ENCODE data around the gene ZNF766. TPM values are rescaled to one million over a fixed set of nuclear protein-coding genes. Genes with fewer than 3 reads are reported as not detected.

ZNF766 gene
- total RNA-seq = 53.9 TPM

DNA sequence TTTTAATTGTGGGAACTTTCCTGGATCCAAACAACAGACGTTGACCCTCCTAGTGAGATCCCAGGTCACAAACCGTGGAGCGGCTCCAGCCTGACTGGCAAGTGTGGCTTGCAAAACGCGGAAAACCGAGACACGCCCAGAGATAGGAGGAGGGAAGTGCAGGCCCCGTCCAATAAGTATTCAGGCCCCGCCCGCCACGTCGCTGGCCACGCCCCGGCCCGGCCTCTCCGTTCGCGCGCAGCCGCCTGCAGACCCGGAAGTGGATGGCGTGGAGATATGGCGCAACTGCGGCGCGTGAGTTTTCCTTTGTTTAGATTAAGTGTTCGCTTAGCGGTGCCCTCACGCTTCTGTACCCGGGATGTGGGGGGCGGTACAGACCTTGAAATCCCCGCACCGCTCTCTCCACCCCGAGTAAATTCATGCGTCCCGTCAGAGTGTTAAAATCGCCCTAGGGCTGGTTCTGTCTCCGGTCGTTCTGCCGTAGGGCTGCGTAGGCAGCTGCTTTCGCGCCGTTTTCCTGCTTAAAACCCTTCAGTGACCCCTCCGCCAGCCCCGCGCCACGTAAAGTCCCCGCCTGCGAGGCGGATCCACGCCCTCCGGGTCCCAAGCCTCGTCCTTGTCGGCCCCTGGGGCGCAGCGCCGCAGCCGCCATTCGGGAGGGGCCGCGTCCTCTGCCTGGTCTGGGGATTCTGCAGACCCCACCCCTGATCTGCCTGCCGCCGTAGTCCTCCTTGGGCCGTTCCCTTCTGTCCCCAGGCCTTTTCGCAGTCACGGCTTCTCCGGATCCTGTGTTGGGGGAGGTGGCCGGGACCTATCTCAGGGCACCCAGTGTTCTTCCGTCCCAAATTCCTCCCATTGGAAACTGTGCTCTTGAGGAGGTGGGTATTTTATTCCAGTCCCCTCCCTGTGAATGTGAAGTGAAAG is at the start of gene ZNF766:
ZNF766 (plus strand) TSS at position 250 of the 924 bp plus-strand sequence; CDS start at position 277, 27 bp downstream.
- Histone ChIP-seq H3K9me3 (ENCODE audit: low read depth, low read length) (peaks cover under 1% of the 10 kb centered on the region), H3K4me1 (ENCODE audit: insufficient read depth, low read length) (peaks cover 20% of the 10 kb centered on the region), H3K4me3 (ENCODE audit: low read length) (peak within 1 kb of the TSS; percentile 99), H3K27me3 (ENCODE audit: insufficient read depth, low read length) (no peaks in the 10 kb centered on the region)

DNA sequence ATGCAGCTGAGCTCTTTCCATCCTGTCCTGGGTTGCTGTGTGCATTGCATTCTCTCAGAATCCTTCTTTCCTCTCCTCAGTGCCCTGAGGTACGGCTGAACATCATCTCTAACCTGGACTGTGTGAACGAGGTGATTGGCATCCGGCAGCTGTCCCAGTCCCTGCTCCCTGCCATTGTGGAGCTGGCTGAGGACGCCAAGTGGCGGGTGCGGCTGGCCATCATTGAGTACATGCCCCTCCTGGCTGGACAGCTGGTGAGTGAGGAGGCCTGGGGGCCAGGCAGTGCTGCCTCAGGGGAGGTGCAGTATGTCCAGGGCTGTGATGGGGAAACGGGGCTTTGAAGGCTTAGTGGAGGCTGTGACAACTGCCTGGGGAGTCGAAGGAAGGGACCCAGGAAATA is 49.8 kb upstream of the ZNF766 start:
- Histone ChIP-seq H3K9me3 (ENCODE audit: low read depth, low read length) (no peaks in the 10 kb centered on the region), H3K4me3 (ENCODE audit: low read length) (no peak overlapping the region)

DNA sequence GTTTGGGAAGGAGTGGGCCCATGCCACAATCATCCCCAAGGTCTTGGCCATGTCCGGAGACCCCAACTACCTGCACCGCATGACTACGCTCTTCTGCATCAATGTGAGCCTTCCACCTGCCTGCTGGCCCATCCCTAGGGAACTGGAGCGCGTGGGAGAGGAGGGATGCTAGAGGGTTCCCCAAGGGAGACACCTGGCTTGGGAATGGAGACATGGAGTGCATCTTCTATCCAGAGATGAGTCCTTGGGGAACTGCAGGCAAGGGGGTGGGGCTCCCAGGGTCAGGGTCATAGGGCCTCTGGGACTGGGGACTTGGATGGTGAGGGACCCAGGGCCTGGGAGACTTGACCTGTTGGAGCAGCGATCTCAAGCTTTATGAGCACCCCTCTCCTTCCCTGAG is 48.4 kb upstream of the ZNF766 start:
- Histone ChIP-seq H3K27me3 (ENCODE audit: insufficient read depth, low read length) (no peaks in the 10 kb centered on the region), H3K4me3 (ENCODE audit: low read length) (no peak overlapping the region), H3K9me3 (ENCODE audit: low read depth, low read length) (no peaks in the 10 kb centered on the region), H3K4me1 (ENCODE audit: insufficient read depth, low read length) (no peaks in the 10 kb centered on the region)

More for the DNA sequence above, 49.8 kb upstream of the ZNF766 start:
- Histone ChIP-seq H3K4me1 (ENCODE audit: insufficient read depth, low read length) (no peaks in the 10 kb centered on the region), H3K27me3 (ENCODE audit: insufficient read depth, low read length) (no peaks in the 10 kb centered on the region)

DNA sequence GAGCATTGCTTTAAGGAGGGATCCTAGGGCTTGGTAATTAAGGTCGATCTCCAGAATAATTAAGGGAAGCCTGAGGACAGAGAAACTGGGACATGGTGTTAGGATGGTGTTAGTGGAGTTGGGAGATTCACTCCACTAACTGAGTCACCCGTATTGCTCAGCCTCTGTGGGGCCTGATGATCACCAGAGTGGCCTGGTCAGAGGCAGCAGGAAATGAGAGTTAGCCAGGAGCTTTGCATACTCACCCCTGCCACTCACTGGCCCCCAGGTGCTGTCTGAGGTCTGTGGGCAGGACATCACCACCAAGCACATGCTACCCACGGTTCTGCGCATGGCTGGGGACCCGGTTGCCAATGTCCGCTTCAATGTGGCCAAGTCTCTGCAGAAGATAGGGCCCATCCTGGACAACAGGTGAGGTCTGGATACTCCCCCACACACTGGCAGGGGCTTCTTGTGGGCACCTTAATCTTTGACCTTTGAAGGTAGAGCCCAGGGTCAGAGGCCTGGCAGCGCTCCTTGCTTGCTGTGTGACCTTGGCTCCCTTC is 47.5 kb upstream of the ZNF766 start:
- H3K9me3 ChIP-seq (ENCODE audit: low read depth, low read length) = no peaks in the 10 kb centered on the region
- H3K4me1 ChIP-seq (ENCODE audit: insufficient read depth, low read length) = no peaks in the 10 kb centered on the region
- H3K27me3 ChIP-seq (ENCODE audit: insufficient read depth, low read length) = no peaks in the 10 kb centered on the region
- no peak overlapping the region for H3K4me3 ChIP-seq (ENCODE audit: low read length)

DNA sequence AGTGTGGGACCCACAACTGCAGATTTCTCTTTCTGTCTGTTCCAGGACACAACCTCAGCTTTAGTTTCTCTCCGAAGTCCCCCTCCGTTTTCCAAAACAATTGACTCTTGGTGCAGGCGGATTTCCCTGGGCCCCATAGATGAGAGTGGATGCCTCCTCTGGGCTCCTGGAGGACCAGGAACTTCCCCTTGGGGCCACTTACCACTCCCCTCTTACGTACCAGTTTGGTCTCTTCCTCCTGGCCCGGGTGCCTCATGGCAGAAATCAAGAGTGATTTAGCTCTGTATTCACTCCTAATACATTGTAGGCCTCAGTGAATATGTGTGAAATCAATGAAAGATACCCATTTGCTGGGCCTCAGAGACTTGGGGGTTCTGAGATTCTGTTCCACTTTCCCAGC is 45.2 kb upstream of the ZNF766 start:
- Histone ChIP-seq H3K9me3 (ENCODE audit: low read depth, low read length) (no peaks in the 10 kb centered on the region), H3K4me1 (ENCODE audit: insufficient read depth, low read length) (no peaks in the 10 kb centered on the region), H3K4me3 (ENCODE audit: low read length) (no peak overlapping the region), H3K27me3 (ENCODE audit: insufficient read depth, low read length) (no peaks in the 10 kb centered on the region)

DNA sequence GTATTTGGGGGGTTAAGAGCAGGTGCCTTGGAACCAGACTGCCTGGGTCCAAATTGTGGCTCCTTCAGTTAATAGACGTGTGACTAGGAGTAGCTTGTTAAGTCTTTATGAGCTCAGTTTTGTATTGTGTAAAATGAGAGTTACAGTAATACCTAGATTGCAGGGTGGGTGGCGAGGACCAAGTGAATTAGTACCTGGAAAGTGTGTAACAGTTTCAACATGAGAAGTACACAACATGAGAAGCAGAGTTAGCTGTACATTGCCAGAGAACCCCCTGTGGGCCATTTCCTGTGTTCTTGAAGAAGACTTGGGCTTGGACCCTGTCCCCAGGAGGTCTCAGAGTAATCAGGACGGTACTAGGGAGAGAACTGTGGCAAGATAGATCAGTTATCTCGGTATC is 42.7 kb upstream of the ZNF766 start:
- Histone ChIP-seq H3K4me3 (ENCODE audit: low read length) (no peak overlapping the region), H3K9me3 (ENCODE audit: low read depth, low read length) (no peaks in the 10 kb centered on the region), H3K27me3 (ENCODE audit: insufficient read depth, low read length) (no peaks in the 10 kb centered on the region), H3K4me1 (ENCODE audit: insufficient read depth, low read length) (no peaks in the 10 kb centered on the region)

DNA sequence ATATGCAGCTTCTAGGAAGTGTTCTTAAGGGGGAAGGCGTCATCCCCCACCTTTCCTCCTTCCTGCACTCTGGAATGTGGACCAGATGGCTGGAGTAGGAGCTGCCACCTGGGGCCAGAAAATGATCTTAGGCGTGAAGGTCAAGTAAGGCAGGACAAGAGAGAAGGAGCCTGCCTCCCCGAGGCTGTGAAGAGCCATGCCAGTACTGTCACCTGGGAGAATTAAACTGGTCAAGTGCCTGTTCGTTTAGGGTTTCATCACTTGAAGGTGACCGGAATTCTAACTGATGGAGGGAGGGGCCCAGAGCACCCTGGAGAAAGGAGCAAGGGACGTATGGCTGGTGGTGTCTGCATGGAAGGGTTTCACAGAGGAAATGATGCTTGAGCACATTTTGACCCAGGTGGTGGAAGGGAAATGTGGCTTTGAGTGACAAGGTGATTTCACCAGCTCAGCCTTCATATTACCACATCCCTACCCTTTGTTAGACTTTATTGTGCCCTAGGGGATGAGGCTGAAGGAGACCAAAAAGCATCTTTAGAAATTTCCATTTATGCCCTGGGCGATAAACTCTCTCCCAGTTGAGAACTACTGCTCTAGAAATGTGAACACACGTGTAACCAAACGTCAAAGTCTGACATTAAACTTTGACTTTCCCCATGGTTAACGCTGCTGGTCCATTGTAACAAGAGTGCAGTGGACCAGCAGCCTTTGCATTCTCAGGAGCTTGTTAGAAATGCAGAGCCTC is 42.0 kb upstream of the ZNF766 start:
- Histone ChIP-seq H3K9me3 (ENCODE audit: low read depth, low read length) (no peaks in the 10 kb centered on the region), H3K4me3 (ENCODE audit: low read length) (no peak overlapping the region), H3K27me3 (ENCODE audit: insufficient read depth, low read length) (no peaks in the 10 kb centered on the region), H3K4me1 (ENCODE audit: insufficient read depth, low read length) (no peaks in the 10 kb centered on the region)

DNA sequence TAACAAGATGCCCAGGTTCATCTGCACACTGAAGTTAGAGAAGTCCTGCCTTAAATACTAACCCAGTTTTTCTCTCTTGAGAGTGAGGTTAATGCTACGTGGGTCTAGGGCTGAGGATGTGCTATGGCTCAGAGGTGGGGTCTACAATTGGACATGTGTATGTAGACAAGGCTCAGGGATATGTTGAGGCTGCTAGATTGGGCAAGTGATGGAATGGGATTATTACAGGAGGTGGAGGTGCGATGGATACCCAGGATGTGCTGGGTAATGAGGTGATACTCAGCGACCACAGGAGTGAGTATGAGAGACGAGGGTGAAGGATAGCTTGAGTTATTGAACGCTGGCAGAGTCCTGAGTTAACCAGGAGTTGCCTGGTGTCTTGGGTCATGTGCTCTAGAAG is 41.4 kb upstream of the ZNF766 start:
- H3K4me3 ChIP-seq (ENCODE audit: low read length) = no peak overlapping the region
- H3K9me3 ChIP-seq (ENCODE audit: low read depth, low read length) = no peaks in the 10 kb centered on the region
- no peaks in the 10 kb centered on the region for H3K4me1 ChIP-seq (ENCODE audit: insufficient read depth, low read length)
- no peaks in the 10 kb centered on the region for H3K27me3 ChIP-seq (ENCODE audit: insufficient read depth, low read length)

DNA sequence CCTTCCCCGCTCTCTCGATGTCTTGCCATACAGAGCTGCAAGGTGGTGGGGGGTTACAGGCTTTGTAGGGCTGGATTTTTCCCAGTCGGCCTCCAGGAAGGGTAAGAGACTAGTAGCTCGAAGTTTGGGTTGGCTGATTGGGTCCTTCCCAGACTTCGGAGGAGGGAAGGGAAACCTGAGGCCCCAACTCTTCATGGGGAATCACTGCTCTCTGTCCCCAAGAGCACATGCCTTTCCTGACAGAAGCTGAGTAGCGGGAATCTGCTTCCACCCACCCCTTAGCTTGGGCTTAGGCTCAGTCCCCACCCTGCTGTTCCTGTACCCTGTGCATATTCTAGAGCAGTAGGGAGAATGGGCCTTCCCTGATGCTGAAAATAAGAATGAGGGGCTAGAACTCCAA is 39.9 kb upstream of the ZNF766 start:
- no peaks in the 10 kb centered on the region for H3K27me3 ChIP-seq (ENCODE audit: insufficient read depth, low read length)
- H3K4me3 ChIP-seq (ENCODE audit: low read length) = no peak overlapping the region
- H3K9me3 ChIP-seq (ENCODE audit: low read depth, low read length) = no peaks in the 10 kb centered on the region
- no peaks in the 10 kb centered on the region for H3K4me1 ChIP-seq (ENCODE audit: insufficient read depth, low read length)

DNA sequence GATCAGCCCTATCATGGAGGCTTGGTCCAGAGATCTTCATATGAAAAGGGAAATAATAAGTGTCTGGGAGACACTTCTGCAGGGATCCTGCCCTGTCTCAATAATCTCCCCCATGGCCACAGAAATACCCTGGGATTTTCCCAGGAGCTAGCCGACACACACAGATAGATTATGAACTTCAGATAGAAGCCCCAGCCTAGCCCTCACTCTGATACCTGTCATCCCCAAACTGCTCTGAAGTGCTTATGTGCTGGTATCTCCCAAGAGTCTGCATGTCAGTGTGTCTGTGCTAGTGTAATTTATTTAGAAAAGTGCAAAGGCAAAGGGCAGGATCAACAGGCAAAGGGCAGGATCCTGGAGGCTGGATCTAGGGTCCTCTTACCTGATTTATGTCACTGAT is 38.7 kb upstream of the ZNF766 start:
- H3K27me3 ChIP-seq (ENCODE audit: insufficient read depth, low read length) = no peaks in the 10 kb centered on the region
- no peaks in the 10 kb centered on the region for H3K4me1 ChIP-seq (ENCODE audit: insufficient read depth, low read length)
- H3K9me3 ChIP-seq (ENCODE audit: low read depth, low read length) = no peaks in the 10 kb centered on the region
- no peak overlapping the region for H3K4me3 ChIP-seq (ENCODE audit: low read length)

DNA sequence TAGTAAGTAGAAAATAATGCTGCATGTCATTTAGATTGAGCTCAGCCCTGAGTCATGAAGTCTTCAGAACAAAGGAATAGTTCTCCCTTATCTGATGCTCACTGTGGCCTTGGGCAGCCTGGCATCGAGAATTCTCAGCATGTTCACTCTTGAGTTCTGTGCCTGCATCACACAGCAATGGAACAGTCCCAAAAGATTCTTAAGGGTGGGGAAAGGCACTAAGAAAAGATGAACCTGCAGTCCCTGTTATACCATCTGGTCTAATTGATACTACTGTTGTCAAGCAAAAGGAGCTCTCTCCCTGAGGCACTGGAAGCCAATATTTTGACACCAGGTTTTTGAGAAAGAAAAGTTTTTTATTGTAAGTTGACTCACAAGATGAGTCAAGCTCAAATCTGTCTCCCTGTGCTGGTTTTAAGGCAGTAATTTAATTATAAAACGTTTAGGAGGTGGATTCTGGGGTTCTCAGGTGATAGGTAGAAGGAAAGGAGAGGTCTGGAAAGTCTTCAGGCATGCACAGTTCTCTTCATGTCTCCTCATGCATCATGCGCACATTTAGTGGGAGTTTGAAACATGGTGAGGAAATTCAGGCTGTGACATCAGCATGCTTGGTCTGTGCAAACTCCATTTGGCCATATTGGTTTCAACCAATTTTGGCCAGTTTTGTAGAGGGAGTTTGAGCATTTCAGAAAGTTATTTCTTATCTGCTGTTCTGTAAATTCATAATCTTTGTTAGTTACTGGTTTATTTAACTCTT is 38.1 kb upstream of the ZNF766 start:
- no peak overlapping the region for H3K4me3 ChIP-seq (ENCODE audit: low read length)
- no peaks in the 10 kb centered on the region for H3K9me3 ChIP-seq (ENCODE audit: low read depth, low read length)
- no peaks in the 10 kb centered on the region for H3K4me1 ChIP-seq (ENCODE audit: insufficient read depth, low read length)
- H3K27me3 ChIP-seq (ENCODE audit: insufficient read depth, low read length) = no peaks in the 10 kb centered on the region

DNA sequence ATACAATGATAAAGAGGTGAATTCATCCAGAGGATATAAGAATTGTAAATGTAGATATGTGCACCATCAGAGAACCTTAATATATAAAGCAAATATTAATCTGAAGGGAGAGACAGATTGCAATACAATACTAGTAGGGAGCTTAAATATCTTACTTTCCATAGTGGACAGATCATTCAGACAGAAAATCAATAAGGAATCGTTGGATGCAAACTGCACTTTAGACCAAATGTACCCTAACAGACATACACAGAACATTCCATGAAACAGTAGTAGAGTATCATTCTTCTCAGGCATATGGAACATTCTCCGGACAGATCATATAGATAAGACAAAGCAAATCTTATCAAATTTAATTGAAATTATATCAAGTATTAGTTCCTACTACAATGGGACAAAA is 35.0 kb upstream of the ZNF766 start:
- Histone ChIP-seq H3K27me3 (ENCODE audit: insufficient read depth, low read length) (no peaks in the 10 kb centered on the region), H3K4me3 (ENCODE audit: low read length) (no peak overlapping the region), H3K9me3 (ENCODE audit: low read depth, low read length) (no peaks in the 10 kb centered on the region), H3K4me1 (ENCODE audit: insufficient read depth, low read length) (no peaks in the 10 kb centered on the region)

DNA sequence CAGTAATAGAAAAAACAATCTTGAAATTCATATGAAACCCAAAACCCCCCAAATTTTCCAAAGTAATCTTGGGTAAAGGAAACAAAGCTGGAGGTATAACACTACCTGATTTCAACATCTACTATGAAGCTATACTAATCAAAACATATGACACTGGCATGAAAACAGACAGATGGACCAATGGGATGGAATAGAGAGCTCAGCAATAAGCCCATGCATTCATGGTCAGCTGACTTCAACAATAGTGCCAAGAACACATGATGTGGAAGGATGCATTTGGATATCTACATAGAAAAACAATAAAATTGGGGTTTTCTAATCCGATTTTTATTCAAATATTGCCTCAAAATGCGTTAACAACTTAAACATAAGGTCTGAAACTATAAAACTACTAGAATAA is 32.2 kb upstream of the ZNF766 start:
- Histone ChIP-seq H3K27me3 (ENCODE audit: insufficient read depth, low read length) (no peaks in the 10 kb centered on the region), H3K4me3 (ENCODE audit: low read length) (no peak overlapping the region), H3K9me3 (ENCODE audit: low read depth, low read length) (no peaks in the 10 kb centered on the region), H3K4me1 (ENCODE audit: insufficient read depth, low read length) (no peaks in the 10 kb centered on the region)

DNA sequence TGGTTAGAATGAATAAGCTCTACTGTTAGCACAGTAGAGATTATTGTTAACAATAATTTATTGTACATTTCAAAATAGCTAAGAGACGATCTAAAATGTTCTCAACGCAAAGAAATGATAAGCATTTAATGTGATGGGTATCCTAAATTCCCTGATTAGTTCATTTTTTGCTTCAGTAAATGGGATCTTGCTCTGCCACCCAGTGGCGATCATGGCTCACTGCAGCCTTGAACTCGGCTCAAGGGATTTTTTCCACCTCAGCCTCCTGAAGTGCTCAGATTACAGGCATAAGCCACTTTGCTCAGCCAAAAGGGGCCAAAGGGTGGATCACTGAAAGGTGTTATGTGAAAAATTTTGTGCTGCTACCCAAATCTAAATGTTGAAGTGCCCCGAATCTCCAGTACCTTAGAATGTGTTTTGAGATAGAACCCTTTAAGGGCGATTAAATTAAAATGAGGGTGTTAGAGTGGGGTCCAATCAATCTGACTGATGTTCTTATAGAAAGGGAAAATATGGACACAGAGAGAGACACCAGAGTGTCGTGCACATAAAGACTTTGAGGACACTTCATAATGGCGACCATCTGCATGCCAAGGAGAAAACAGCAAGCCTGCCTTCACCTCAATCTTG is 31.5 kb upstream of the ZNF766 start:
- H3K4me3 ChIP-seq (ENCODE audit: low read length) = no peak overlapping the region
- H3K4me1 ChIP-seq (ENCODE audit: insufficient read depth, low read length) = no peaks in the 10 kb centered on the region
- no peaks in the 10 kb centered on the region for H3K27me3 ChIP-seq (ENCODE audit: insufficient read depth, low read length)
- H3K9me3 ChIP-seq (ENCODE audit: low read depth, low read length) = no peaks in the 10 kb centered on the region

All from mononuclear cell (primary cell).